HG02938 (cell line): ENCODE measurements around the gene OPN1MW2.
"Not testable (repeated sequence)": the region's sequence is repeated elsewhere in the genome, so short reads cannot be mapped to it uniquely, and the experiment has no call there.

Experiments
- ATAC-seq: cut with Tn5 transposase; IDR thresholded peaks from one replicate; pipeline ENCODE4 v1.9.1; 2021; ENCODE audit warnings: mild to moderate bottlenecking, moderate library complexity; ENCODE audit not compliant: unreplicated experiment

OPN1MW2 gene

DNA sequence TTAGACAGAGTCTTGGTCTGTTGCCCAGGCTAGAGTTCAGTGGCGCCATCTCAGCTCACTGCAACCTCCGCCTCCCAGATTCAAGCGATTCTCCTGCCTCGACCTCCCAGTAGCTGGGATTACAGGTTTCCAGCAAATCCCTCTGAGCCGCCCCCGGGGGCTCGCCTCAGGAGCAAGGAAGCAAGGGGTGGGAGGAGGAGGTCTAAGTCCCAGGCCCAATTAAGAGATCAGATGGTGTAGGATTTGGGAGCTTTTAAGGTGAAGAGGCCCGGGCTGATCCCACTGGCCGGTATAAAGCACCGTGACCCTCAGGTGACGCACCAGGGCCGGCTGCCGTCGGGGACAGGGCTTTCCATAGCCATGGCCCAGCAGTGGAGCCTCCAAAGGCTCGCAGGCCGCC, at the start of gene OPN1MW2:
TSS of gene OPN1MW2 (plus strand) at position 301 of the 400 bp plus-strand sequence. CDS start at position 361, 60 bp downstream.
- not testable (repeated sequence) for ATAC-seq

DNA sequence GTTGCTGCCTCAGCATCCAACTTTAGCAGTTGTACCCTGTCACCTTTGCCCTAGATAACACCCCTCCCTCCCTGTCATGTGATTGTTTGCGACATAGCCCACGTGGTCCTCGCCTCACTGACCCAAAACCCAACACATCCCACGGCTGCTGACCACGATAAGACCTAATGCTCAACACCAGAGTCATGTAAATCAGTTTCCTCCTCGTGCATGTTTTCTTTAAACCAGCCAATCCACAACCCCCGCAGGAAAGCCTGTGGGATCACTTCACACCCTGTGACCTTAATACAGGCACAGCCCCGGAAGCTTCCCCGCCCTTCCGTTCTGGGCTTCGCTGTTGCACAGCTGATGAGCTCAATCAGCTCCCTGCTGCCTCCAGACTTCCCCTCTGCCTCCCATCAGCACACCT, 47.0 kb upstream of the OPN1MW2 start:
- ATAC-seq, result not testable (repeated sequence)

DNA sequence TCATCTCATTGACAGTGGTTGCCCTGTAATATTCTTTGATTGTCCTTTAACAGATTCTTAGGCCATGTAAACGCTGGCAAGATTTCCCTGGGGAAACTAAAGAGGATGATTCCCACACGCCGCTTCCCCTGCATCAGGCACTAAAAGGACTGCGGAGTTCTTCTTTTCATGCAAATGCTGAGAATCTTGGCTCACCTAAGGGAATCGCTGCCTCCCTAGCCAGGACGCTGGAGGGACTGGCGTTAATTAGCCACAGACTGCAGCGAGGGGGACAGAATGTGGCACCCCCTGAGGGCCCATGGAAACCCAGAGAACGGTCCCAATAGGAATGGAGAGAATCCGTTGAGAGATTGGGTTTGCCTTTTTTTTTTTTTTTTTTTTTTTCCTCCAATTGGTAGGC, 45.2 kb upstream of the OPN1MW2 start:
- not testable (repeated sequence) for ATAC-seq

DNA sequence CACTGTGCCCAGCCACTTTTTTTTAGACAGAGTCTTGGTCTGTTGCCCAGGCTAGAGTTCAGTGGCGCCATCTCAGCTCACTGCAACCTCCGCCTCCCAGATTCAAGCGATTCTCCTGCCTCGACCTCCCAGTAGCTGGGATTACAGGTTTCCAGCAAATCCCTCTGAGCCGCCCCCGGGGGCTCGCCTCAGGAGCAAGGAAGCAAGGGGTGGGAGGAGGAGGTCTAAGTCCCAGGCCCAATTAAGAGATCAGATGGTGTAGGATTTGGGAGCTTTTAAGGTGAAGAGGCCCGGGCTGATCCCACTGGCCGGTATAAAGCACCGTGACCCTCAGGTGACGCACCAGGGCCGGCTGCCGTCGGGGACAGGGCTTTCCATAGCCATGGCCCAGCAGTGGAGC, 37.3 kb upstream of the OPN1MW2 start, which contains the start of gene OPN1MW:
TSS of gene OPN1MW (plus strand) at position 301 of the 400 bp plus-strand sequence. CDS start at position 383, 82 bp downstream.
- not testable (repeated sequence) for ATAC-seq

DNA sequence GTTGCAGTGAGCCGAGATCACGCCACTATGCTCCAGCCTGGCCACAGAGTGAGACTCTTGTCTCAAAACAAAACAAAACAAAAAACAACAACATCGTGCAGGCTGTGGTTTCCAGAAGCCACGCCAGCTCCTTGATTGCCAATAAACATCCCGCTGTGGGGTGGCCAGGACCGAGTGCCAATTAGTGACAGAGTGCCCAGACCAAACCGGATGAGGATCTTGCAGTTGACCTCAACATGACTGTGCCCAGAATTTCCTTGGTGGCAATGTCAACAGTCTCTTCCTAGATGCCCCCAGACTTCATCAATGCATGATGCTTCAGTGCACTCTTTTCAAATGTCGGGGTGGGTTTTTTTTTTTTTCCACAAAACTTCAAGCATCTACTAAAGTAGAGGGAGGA, 35.8 kb upstream of the OPN1MW2 start:
- ATAC-seq, result not testable (repeated sequence)

DNA sequence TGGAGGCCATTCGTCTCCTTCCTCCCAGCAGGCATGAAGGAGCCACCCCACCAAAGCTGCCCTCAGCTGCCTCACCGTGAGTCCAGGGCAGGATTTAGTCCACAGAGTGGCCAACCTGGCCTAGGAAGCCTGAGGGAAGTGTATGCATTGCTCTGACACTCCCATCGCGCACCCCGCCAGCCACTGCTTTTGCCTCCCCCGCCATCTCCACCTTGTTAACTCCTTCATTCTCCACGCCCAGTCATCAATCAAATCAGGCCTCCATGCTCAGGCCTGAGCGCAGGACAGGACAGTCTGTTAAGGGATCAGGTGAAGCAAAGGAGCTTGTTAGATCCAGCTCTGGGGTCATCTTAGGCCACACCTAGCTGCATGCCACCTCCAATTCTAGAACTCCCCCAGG, 26.7 kb upstream of the OPN1MW2 start:
- ATAC-seq, result not testable (repeated sequence)

DNA sequence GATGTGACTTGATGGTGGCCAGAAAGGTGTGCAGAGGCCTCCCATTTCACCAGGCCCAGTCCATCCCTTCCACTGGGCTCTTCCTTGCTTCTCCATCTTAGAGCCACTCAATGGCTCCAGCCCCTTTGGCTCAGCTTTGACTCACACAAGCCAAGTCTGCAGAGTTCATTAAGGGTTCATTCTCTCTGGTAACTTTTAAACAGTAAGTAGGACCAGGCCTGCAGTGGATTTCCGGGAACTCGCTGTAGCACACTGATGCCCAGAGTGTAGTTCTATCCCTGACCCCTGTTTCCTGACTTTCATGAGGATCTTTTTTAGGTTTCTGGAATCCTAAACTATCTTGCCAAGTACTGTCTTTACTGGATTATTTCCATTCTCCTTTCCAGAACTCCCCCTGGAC, 25.2 kb upstream of the OPN1MW2 start:
- ATAC-seq, result not testable (repeated sequence)

DNA sequence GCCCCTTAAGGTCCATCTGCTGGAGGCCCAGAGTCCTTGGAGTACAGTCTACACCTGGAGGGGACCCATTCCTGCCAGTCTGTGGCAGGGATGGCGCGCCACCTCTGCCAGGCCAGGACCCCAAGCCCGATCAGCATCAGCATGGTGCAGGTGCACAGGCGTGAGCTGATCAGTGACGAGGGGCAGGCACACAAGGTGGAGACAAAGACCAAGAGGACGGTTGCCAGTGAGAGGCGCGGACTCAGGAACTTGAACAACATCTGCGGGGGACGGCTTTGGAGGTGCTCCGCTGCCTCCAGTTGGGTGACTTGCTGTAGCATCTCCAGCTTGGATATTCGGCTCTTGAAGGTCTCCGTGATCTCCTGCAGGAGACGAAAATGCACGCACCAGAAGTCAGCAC, 23.1 kb upstream of the OPN1MW2 start:
- not testable (repeated sequence) for ATAC-seq

DNA sequence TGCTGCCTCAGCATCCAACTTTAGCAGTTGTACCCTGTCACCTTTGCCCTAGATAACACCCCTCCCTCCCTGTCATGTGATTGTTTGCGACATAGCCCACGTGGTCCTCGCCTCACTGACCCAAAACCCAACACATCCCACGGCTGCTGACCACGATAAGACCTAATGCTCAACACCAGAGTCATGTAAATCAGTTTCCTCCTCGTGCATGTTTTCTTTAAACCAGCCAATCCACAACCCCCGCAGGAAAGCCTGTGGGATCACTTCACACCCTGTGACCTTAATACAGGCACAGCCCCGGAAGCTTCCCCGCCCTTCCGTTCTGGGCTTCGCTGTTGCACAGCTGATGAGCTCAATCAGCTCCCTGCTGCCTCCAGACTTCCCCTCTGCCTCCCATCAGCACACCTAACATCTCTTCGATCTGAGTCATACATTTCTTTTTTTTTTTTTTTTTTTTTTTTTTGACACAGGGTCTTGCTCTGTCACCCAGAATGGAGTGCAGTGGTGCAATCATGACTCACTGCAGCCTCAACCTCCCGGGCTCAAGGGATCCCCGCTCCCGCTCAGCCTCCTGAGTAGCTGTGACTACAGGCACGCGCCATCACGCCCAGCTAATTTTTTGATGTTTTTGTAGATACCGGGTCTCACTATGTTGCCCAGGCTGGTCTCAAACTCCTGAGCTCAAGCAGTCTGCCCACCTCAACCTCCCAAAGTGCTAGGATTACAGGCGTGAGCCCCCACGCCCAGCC, 9.7 kb upstream of the OPN1MW2 start:
- ATAC-seq, result not testable (repeated sequence)

DNA sequence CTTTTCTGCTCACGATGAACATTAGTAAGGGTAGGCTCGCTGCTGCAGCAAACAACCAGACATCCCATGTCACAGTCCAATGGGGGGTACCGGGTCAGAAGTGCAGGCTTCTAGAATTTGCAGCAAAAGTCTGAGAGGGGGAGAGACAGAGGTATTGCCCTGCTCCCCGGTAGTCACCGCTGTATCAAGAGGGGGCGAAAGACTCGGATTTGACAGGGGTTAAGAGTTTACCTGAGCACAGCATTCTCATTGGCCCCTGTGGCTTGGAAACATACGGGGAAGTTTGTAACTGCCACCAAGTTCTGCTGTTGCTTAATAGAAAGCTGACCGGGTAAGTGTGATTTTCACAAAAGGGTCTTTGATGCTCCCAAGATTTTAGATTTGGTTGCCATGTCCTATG, 8.5 kb upstream of the OPN1MW2 start:
- not testable (repeated sequence) for ATAC-seq

DNA sequence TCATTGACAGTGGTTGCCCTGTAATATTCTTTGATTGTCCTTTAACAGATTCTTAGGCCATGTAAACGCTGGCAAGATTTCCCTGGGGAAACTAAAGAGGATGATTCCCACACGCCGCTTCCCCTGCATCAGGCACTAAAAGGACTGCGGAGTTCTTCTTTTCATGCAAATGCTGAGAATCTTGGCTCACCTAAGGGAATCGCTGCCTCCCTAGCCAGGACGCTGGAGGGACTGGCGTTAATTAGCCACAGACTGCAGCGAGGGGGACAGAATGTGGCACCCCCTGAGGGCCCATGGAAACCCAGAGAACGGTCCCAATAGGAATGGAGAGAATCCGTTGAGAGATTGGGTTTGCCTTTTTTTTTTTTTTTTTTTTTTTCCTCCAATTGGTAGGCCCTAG, 8.1 kb upstream of the OPN1MW2 start:
- ATAC-seq, result not testable (repeated sequence)

DNA sequence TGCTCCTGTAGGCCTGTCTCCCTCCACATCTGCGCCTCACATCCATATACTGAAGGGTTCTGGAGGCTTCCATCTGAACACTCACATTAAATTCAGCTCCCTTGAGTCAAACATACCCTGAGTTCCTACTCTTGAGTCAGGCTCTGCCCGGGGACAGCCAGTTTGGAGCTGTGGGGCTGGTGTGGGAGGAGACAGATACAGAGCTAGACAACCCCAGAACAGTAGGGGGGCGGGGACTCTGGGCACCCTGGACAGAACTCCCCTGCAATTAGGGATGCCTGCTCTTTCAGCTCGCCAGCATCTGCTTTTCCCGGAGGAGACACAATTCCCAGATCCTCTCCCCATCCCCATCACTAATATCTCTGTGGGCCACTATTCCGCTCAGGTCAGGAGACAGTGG, 5.7 kb downstream of the OPN1MW2 start:
- not testable (repeated sequence) for ATAC-seq

DNA sequence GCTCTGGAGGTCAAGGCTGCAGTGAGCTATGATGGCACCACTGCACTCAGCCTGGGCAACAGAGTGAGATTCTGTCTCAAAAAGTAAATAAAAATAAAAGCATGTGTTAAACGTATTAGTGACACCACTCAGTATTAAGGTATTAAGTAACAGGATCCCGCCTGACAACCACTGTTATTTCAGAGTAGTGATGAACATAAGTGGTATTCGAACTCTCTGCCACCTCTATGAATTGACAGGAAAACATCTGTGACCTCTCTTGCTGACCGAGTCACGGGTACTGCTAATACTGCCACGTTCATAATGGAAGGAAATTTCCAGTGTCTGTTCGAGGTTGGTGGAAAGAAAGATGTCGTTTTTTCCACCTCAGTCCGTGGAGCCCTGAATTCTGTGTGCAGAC, 7.2 kb downstream of the OPN1MW2 start:
- ATAC-seq, result not testable (repeated sequence)

DNA sequence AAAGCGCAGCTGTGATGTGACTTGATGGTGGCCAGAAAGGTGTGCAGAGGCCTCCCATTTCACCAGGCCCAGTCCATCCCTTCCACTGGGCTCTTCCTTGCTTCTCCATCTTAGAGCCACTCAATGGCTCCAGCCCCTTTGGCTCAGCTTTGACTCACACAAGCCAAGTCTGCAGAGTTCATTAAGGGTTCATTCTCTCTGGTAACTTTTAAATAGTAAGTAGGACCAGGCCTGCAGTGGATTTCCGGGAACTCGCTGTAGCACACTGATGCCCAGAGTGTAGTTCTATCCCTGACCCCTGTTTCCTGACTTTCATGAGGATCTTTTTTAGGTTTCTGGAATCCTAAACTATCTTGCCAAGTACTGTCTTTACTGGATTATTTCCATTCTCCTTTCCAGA, 11.9 kb downstream of the OPN1MW2 start:
- ATAC-seq, result not testable (repeated sequence)

DNA sequence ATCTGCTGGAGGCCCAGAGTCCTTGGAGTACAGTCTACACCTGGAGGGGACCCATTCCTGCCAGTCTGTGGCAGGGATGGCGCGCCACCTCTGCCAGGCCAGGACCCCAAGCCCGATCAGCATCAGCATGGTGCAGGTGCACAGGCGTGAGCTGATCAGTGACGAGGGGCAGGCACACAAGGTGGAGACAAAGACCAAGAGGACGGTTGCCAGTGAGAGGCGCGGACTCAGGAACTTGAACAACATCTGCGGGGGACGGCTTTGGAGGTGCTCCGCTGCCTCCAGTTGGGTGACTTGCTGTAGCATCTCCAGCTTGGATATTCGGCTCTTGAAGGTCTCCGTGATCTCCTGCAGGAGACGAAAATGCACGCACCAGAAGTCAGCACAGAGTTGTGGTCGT, 14.1 kb downstream of the OPN1MW2 start:
- not testable (repeated sequence) for ATAC-seq

DNA sequence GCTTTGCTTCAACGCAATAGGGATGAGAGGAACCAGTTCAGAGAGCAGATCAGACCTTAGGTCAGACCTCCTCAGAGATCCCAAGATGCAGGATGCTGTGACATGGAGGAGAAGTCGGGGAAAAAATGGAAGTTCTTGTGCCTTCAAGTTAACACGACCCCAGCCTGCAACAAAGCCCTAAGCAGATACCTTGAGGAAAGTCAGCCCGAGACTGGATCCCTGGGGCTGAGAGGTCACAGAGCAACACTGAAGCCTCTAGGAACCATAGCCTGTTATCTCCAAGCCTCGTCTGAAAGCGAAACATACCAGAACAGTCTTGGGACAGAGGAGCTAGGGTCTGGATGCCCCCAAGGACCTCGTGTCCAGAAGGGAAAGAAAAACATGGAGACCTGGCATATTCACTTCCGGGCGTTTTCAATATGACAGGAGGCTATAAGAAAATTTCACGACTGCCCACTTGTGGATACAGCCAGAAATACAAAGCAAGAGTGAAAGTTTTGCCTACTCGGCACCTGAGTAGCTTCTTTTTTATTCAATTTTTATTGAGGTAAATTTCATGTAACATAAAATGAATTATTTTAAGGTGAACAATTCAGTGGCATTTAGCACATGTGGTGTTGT, 19.5 kb downstream of the OPN1MW2 start:
- ATAC-seq, result not testable (repeated sequence)

DNA sequence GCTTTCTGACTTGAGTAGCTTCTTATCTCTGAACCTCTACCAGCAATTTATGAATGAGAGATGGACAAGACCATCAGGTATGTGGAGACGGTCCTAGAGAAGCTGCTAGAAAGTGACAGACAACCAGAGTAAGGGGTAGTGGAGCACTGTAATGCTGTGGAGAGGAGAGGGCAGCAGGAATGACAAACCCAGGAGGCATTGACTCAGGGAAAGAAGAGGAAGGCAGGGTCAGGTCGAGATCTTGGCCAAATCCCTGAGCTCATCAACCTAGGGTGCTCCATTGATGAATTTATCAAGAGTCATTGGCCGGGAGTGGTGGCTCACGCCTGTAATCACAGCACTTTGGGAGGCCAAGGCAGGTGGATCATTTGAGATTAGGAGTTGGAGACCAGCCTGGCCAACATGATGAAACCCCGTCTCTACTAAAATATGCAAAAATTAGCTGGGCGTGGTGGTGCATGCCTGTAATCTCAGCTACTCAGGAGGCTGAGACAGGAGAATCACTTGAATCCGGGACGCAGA, 20.5 kb downstream of the OPN1MW2 start:
- not testable (repeated sequence) for ATAC-seq

DNA sequence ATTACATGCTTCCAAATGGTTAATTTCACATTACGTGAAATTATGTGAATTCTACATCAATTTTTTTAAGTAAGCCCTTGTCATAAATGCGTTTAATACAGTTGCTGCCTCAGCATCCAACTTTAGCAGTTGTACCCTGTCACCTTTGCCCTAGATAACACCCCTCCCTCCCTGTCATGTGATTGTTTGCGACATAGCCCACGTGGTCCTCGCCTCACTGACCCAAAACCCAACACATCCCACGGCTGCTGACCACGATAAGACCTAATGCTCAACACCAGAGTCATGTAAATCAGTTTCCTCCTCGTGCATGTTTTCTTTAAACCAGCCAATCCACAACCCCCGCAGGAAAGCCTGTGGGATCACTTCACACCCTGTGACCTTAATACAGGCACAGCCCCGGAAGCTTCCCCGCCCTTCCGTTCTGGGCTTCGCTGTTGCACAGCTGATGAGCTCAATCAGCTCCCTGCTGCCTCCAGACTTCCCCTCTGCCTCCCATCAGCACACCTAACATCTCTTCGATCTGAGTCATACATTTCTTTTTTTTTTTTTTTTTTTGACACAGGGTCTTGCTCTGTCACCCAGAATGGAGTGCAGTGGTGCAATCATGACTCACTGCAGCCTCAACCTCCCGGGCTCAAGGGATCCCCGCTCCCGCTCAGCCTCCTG, 28.0 kb downstream of the OPN1MW2 start:
- not testable (repeated sequence) for ATAC-seq

DNA sequence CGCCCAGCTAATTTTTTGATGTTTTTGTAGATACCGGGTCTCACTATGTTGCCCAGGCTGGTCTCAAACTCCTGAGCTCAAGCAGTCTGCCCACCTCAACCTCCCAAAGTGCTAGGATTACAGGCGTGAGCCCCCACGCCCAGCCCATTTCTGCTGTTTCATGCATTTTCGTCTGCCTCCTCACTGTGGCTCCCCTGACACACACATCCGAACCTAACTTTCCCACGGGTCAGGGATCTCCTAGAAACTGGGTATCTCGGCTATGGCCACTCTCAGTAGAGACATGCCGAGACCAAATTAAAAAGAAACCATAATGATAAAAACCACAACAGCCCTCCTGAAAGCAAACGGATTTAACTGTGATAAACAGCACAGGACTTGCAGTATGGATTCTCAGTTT, 28.5 kb downstream of the OPN1MW2 start:
- not testable (repeated sequence) for ATAC-seq

DNA sequence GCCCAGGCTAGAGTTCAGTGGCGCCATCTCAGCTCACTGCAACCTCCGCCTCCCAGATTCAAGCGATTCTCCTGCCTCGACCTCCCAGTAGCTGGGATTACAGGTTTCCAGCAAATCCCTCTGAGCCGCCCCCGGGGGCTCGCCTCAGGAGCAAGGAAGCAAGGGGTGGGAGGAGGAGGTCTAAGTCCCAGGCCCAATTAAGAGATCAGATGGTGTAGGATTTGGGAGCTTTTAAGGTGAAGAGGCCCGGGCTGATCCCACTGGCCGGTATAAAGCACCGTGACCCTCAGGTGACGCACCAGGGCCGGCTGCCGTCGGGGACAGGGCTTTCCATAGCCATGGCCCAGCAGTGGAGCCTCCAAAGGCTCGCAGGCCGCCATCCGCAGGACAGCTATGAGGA, 37.7 kb downstream of the OPN1MW2 start, which contains the start of gene OPN1MW3:
TSS of gene OPN1MW3 (plus strand) at position 301 of the 400 bp plus-strand sequence. CDS start at position 339, 38 bp downstream.
- ATAC-seq, result not testable (repeated sequence)

DNA sequence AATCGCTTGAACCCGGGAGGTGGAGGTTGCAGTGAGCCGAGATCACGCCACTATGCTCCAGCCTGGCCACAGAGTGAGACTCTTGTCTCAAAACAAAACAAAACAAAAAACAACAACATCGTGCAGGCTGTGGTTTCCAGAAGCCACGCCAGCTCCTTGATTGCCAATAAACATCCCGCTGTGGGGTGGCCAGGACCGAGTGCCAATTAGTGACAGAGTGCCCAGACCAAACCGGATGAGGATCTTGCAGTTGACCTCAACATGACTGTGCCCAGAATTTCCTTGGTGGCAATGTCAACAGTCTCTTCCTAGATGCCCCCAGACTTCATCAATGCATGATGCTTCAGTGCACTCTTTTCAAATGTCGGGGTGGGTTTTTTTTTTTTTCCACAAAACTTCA, 39.2 kb downstream of the OPN1MW2 start:
- not testable (repeated sequence) for ATAC-seq
